GM12891 (cell line): ENCODE data around the gene ZSWIM1.

Source experiments
- DNase-seq: peaks from one replicate; pipeline ENCODE4 v3.0.0; 2011; ENCODE audit warnings: low spot score; ENCODE audit not compliant: insufficient read length
- FAIRE-seq: peaks from 2 replicates; lab custom pipeline; 2011; peaks lifted over from hg19 to GRCh38; lab: Jason Lieb, UNC
- PAX5 ChIP-seq: IDR thresholded peaks from 2 replicates; pipeline ENCODE4 v1.6.1; 2011; ENCODE audit warnings: low read length, moderate library complexity, mild to moderate bottlenecking; ENCODE audit not compliant: insufficient read depth, severe bottlenecking
- POLR2A ChIP-seq: IDR thresholded peaks from 2 replicates; pipeline ENCODE4 v1.6.1; 2011; ENCODE audit warnings: low read depth, low read length, control low read depth
- POLR2AphosphoS5 ChIP-seq: IDR thresholded peaks from 2 replicates; pipeline ENCODE4 v1.6.1; 2011; ENCODE audit warnings: low read depth, low read length, control low read depth
- POU2F2 ChIP-seq: IDR thresholded peaks from 2 replicates; pipeline ENCODE4 v1.6.1; 2011; ENCODE audit warnings: low read depth, mild to moderate bottlenecking, control low read depth, low read length, moderate library complexity
- SPI1 ChIP-seq: IDR thresholded peaks from 2 replicates; pipeline ENCODE4 v1.6.1; 2011; ENCODE audit warnings: low read depth, low read length, control low read depth
- TAF1 ChIP-seq: IDR thresholded peaks from 2 replicates; pipeline ENCODE4 v1.6.1; 2011; ENCODE audit warnings: low read depth, low read length, control low read depth

The ZSWIM1 gene

GRCh38 chr20:45890077-45890984, 9.3 kb downstream of the ZSWIM1 start:
- TF ChIP-seq PAX5 (no peak), SPI1 (no peak), TAF1 (no peak), POLR2AphosphoS5 (no peak), POU2F2 (no peak), POLR2A (no peak)
- DNase-seq: peak; percentile 39
- peak; percentile 40 for FAIRE-seq

DNA sequence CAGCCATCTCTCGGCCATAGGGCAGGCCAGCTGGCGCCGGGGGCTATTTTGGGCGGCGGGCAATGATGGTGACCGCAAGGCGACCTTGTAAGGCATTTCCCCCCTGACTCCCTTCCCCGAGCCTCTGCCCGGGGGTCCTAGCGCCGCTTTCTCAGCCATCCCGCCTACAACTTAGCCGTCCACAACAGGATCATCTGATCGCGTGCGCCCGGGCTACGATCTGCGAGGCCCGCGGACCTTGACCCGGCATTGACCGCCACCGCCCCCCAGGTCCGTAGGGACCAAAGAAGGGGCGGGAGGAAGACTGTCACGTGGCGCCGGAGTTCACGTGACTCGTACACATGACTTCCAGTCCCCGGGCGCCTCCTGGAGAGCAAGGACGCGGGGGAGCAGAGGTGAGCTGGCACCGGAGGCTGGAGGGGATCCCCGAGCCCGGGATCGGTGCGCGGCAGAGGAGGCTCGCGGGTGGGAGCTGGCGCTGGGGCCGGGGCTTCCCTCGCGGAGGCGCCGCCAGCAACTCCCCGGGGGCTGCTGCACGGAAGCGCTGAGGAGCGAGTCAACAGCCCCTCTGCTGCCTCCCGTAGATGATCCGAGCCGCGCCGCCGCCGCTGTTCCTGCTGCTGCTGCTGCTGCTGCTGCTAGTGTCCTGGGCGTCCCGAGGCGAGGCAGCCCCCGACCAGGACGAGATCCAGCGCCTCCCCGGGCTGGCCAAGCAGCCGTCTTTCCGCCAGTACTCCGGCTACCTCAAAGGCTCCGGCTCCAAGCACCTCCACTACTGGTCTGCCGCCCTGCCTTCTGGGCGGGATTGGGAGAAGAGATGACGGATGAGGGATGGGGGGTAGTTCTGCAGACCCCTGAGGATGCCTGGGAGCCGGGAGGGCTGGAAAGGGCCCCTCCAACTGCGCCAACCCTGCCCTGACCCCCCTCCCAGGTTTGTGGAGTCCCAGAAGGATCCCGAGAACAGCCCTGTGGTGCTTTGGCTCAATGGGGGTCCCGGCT, 10.3 kb downstream of the ZSWIM1 start, which contains the start of the genes CTSA and NEURL2:
Gene CTSA, plus strand, starts transcription at position 351 of the 999 bp plus-strand sequence. Its CDS starts 234 bp downstream, at position 585.
Gene NEURL2, minus strand, starts transcription at position 224 of the 999 bp plus-strand sequence. Its CDS starts 217 bp downstream, at position 7.
- peak; percentile 35; the same call in 1 of the 2 replicates for TF ChIP-seq SPI1
- no peak; the same call in 1 of the 2 replicates for TF ChIP-seq POLR2A
- no peak for TF ChIP-seq PAX5
- TF ChIP-seq POU2F2: peak; percentile 54; the same call in 1 of the 2 replicates
- no peak for TF ChIP-seq POLR2AphosphoS5
- TF ChIP-seq TAF1: peak; percentile 81
- peak; percentile 100 for DNase-seq
- FAIRE-seq: peak; percentile 83

GRCh38 chr20:45892049-45892825, 11.2 kb downstream of the ZSWIM1 start:
- FAIRE-seq (no peak), DNase-seq (no peak)
- no peak for TF ChIP-seq TAF1
- TF ChIP-seq POLR2AphosphoS5: no peak
- TF ChIP-seq POLR2A: no peak
- TF ChIP-seq SPI1: no peak
- no peak for TF ChIP-seq PAX5
- TF ChIP-seq POU2F2: no peak

- FAIRE-seq (no peak), DNase-seq (no peak)
- TF ChIP-seq POLR2AphosphoS5: no peak
- no peak for TF ChIP-seq POU2F2
- no peak for TF ChIP-seq PAX5
Observed at GRCh38 chr20:45892828-45893500, 11.9 kb downstream of the ZSWIM1 start.

GRCh38 chr20:45893831-45894230, 12.8 kb downstream of the ZSWIM1 start:
- DNase-seq (no peak), FAIRE-seq (no peak)
- TF ChIP-seq TAF1 (no peak), POU2F2 (no peak), PAX5 (no peak), POLR2AphosphoS5 (no peak), POLR2A (no peak)

DNA sequence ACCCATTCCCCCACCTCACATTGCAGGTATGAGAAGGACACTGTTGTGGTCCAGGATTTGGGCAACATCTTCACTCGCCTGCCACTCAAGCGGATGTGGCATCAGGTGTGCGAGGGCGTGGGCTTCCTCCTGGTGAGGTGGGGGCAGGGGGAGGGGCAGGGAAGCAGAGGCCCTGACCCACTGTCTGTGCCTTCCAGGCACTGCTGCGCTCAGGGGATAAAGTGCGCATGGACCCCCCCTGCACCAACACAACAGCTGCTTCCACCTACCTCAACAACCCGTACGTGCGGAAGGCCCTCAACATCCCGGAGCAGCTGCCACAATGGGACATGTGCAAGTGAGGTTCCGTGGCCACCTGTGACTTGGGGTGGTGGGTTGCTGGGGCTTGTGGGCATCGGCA, 13.8 kb downstream of the ZSWIM1 start:
- FAIRE-seq: no peak

GRCh38 chr20:45896641-45897161, 15.7 kb downstream of the ZSWIM1 start:
- no peak for DNase-seq
- TF ChIP-seq POLR2AphosphoS5 (no peak), SPI1 (no peak), TAF1 (no peak), PAX5 (no peak), POLR2A (no peak), POU2F2 (no peak)
- no peak for FAIRE-seq

More for the DNA sequence above, 13.8 kb downstream of the ZSWIM1 start:
- TF ChIP-seq PAX5 (no peak), POU2F2 (no peak), SPI1 (no peak), TAF1 (no peak), POLR2AphosphoS5 (no peak), POLR2A (no peak)
- no peak for DNase-seq

- TF ChIP-seq PAX5 (no peak), POLR2AphosphoS5 (no peak), POLR2A (no peak), TAF1 (no peak), SPI1 (no peak), POU2F2 (no peak)
- DNase-seq: no peak
- no peak for FAIRE-seq
Observed at GRCh38 chr20:45897289-45897688, 16.3 kb downstream of the ZSWIM1 start.

GRCh38 chr20:45897692-45898091, 16.7 kb downstream of the ZSWIM1 start:
- no peak for DNase-seq
- TF ChIP-seq POU2F2: no peak
- no peak for TF ChIP-seq PAX5
- no peak for TF ChIP-seq POLR2A
- TF ChIP-seq TAF1: no peak
- TF ChIP-seq POLR2AphosphoS5: no peak
- no peak for TF ChIP-seq SPI1
- no peak for FAIRE-seq
